HG03159 (cell line): ENCODE measurements around the gene TRAPPC2L.
"Not testable (repeated sequence)": the region's sequence is repeated elsewhere in the genome, so short reads cannot be mapped to it uniquely, and the experiment has no call there.

Source experiments
- ATAC-seq: cut with Tn5 transposase; IDR thresholded peaks from one replicate; pipeline ENCODE4 v1.9.1; 2021; ENCODE audit warnings: mild to moderate bottlenecking, moderate library complexity; ENCODE audit not compliant: unreplicated experiment

TRAPPC2L gene

GRCh38 chr16:88818575-88818874, 38.4 kb upstream of the TRAPPC2L start:
- no peak for ATAC-seq

GRCh38 chr16:88819126-88819525, 37.8 kb upstream of the TRAPPC2L start:
- ATAC-seq, result no peak

GRCh38 chr16:88820385-88821025, 36.4 kb upstream of the TRAPPC2L start:
- no peak for ATAC-seq

DNA sequence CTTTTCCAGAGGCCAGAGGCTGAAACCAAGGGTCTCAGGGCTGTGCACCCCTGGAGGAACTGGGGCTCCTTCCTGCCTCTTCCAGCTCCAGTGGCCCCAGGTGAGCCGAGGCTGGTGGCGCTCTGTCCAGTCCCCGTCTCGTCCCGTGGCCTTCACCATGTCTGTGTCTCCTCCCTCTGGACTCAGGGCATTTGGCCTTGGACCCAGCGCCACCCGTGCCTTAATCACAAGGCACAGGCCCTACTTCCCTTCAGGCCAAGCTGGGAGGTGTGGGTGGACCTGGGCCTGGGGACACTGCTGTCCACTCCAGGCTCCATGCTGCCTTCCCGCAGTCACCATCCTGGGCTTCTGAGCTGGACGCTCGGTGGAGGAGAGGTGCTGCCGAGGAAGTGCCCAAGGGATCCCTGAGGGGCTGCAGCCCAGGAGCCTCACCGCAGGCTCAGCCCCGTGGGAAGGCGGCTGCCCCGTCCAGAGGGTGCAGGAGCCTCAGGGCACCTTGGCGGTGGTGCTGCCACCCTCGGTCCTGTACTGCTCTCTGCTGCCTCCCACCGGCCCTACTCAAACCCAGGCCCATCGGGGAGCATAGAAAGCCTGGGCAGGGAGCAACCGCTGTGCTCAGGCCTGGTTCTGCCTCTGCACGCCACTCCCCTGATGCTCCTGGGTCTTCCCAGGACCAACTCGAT, 35.6 kb upstream of the TRAPPC2L start:
- no peak for ATAC-seq

DNA sequence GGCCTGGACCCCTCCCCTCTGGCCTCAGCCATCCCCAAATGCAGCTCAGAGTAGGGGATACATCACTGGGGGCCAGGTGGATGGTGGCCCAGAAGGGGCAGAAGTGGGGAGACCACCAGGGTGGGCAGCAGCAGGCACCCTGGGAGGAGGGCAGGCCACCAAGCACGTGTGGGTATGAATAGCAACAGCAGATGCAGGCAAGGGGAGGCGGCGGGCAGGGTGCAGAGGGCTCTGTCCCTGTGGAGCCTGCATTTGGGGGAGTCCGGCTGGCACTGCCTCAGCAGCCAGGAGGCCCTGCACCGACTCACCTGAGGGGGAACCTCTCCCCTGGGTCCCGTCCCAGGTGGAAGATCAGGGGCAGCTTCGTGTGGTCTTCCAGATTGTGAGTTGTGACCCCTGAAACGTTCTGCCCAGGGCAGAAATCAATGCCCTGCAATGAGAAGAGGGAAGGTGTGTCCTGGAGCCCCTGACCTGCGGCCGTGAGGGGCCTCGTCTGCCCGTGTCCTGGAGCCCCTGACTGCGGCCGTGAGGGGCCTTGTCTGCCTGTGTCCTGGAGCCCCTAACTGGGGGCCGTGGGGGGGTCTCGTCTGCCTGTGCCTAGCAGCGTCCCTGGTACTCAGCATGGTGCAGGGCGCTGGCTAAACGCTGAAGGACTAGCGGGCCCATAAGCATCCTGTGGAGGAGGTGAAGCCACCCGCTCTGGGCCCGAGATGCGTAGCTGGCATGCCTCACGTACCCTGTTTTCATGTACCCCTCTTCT, 34.5 kb upstream of the TRAPPC2L start:
- no peak for ATAC-seq

- not testable (repeated sequence) for ATAC-seq
Measured at GRCh38 chr16:88823646-88824045, 33.3 kb upstream of the TRAPPC2L start.

DNA sequence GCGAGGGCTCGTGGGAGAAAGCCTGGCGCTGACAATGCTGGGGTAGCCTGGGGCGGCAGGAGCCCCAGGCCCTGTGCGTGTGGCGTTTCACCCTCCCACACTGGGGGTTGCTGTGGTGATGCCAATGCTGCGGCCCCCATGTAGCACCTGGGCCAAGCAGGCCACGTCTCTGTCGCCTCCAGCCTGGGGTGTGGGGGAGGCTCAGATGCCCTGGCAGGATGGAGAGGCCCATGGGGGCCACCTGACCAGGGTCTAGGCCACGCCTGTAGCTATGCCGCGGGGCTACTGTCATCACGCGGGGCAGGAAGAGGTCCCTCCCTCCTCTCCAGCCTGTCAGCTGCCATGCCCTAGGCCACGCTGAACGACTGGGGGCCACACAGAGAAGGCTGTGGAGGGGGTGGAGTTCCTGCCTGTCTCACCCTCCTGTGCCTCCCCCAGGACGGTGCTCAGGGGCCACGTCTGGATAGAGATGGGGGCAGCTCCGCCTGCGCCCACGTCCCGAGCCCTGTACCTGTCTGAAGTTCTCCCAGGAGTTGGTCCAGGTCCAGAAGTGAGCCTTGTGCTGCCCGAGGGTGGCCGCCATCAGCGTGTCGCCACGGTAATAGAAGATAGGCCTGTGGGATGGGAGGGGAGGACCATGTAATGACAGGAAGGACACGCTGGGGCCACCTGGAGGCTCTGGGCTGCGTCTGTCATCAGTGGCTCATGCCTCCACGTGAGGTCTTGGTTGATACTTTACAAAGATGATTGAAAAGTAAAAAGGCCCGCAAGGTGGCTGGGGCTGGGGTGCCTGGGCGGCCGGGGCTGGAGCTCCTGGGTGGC, 32.5 kb upstream of the TRAPPC2L start:
- ATAC-seq, result no peak

DNA sequence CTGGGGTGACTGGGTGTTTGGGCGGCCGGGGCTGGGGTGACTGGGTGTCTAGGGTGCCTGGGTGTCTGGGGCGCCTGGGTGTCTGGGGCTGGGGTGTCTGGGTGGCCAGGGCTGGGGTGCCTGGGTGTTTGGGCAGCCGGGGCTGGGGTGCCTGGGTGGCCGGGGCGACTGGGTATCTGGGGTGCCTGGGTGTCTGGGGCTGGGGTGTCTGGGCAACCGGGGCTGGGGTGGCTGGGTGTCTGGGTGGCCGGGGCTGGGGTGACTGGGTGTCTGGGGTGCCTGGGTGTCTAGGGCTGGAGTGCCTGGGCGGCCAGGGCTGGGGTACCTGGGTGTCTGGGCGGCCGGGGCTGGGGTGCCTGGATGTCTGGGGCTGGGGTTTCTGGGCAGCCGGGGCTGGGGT, 31.8 kb upstream of the TRAPPC2L start:
- no peak for ATAC-seq

- no peak for ATAC-seq
Measured at GRCh38 chr16:88826070-88826840, 30.7 kb upstream of the TRAPPC2L start.

- no peak for ATAC-seq
Measured at GRCh38 chr16:88827727-88828126, 29.2 kb upstream of the TRAPPC2L start.

DNA sequence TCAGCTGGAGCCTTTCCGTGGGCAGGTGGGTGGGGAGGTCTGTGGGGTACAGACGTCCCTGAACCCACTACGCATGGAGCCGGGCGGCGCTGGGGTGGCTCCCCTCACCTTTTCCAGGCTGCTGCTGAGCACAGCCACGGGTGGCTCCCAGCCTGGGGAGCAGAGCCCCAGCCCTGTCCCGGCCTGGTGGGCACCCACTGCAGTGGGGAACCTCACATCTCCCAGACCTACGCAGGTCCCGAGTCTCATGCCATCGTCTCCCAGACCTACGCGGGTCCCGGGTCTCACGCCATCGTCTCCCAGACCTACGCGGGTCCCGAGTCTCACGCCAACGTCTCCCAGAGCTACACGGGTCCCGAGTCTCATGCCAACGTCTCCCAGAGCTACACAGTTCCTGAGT, 28.2 kb upstream of the TRAPPC2L start:
- no peak for ATAC-seq

DNA sequence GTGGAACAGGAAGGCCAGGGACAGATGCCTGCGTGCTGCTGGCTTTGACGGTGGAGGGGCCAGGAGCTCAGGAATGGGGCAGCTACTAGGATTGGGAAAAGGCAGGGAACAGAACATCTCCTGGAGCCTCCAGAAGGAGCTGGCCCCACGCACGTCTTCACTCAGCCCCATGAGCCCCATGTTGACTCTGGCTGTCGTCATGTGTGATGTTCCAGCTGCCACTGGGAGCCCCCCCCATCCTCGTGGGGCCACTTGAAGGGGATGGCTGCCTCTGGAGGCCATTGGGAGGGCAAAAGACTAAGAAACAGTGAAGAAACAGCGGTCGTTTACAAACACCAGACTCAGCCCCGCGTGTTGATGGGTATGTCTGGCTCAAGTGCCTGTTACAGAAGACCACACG, 26.7 kb upstream of the TRAPPC2L start:
- ATAC-seq, result no peak

DNA sequence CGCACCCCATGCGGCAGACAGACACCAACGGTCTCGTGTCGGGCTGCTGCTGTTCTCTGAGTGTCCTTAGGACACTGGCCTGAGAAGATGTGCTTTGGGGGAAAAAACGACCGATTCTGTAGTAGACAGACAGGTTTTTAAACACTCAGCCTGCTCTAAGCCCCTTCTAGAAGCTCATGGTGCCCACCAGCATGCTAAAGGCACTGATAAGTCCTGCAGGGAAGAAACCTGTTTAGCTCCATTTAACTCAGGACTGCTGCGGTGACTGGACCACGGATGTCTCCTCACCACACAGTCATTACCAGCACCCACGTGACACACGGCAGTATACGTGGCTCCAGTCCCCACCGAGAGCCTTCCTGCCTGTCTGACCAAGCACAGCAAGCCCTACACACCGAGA, 26.1 kb upstream of the TRAPPC2L start:
- ATAC-seq, result no peak

GRCh38 chr16:88831838-88832237, 25.1 kb upstream of the TRAPPC2L start:
- no peak for ATAC-seq

- no peak for ATAC-seq
Measured at GRCh38 chr16:88833086-88833485, 23.8 kb upstream of the TRAPPC2L start.

- ATAC-seq, result no peak
Measured at GRCh38 chr16:88834670-88835069, 22.3 kb upstream of the TRAPPC2L start.

- ATAC-seq, result no peak
Measured at GRCh38 chr16:88835383-88835782, 21.5 kb upstream of the TRAPPC2L start.

DNA sequence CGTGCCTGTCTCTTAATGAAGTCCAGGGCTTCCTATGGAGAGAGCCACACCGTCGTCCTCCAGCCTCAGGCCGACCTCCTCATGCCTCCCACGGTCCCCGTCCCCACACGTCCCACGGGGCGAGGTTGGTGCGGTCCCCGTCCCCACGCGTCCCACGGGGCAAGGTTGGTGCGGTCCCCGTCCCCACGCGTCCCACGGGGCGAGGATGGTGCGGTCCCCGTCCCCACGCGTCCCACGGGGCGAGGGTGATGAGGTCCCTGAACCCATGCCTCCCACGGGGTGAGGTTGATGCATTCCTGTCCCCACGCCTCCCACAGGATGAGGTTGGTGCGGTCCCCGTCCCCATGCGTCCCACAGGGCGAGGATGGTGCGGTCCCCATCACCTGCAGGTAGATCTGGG, 21.1 kb upstream of the TRAPPC2L start:
- no peak for ATAC-seq

DNA sequence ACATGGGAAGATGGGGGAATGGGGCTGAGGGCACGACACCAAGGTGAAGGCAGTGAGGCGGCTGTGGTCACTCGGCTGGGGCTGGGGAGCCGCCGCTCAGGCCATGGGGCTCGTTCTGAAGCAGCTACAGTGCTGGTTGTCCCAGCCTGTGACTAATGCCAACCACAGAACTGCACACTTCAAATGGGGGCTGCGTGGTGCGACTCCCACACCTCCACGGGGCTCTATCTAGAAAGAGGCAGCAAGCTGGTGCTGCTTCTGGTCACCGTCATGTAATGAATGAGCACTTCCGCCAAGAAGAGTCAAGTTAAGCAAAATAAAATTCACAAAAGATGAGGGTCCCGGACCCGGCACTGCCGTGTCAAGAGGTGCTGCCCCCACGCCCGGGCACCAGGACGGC, 20.1 kb upstream of the TRAPPC2L start:
- no peak for ATAC-seq

DNA sequence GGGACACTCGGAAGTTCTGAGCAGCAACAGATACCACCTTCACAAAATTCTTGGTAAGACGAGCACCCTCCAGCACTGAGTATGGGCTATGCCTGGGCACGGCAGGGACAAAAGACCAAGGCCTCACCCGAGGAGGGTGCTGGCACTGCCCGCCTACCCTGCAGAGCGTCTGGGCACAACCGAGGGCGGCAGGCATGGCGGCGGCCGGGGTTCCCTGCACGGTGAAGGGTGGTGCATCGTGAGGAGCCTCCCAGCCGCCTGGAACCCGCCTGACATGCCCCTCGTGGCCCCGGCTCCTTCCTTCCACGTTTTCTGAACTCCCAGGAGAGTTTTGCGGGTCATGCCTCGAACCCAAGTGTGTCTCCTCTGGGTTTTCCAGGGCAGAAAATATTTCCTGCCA, 19.1 kb upstream of the TRAPPC2L start:
- no peak for ATAC-seq

- no peak for ATAC-seq
Measured at GRCh38 chr16:88838566-88838965, 18.4 kb upstream of the TRAPPC2L start.
